Stimulated activated CD4-positive, alpha-beta T cell treated with anti-CD3 and anti-CD28 coated beads, Interleukin-12 subunit alpha, Interleukin-12 subunit beta, amount 100 ng/mL, for 24 hours (primary cell): ENCODE measurements around the gene USP37.

Experiments used
- DNase-seq, 2 experiments: peaks; one replicate each; pipeline ENCODE4 v3.0.0-alpha.2; 2020; ENCODE audit warnings: low read depth in 2 of 2

Gene USP37, protein sequence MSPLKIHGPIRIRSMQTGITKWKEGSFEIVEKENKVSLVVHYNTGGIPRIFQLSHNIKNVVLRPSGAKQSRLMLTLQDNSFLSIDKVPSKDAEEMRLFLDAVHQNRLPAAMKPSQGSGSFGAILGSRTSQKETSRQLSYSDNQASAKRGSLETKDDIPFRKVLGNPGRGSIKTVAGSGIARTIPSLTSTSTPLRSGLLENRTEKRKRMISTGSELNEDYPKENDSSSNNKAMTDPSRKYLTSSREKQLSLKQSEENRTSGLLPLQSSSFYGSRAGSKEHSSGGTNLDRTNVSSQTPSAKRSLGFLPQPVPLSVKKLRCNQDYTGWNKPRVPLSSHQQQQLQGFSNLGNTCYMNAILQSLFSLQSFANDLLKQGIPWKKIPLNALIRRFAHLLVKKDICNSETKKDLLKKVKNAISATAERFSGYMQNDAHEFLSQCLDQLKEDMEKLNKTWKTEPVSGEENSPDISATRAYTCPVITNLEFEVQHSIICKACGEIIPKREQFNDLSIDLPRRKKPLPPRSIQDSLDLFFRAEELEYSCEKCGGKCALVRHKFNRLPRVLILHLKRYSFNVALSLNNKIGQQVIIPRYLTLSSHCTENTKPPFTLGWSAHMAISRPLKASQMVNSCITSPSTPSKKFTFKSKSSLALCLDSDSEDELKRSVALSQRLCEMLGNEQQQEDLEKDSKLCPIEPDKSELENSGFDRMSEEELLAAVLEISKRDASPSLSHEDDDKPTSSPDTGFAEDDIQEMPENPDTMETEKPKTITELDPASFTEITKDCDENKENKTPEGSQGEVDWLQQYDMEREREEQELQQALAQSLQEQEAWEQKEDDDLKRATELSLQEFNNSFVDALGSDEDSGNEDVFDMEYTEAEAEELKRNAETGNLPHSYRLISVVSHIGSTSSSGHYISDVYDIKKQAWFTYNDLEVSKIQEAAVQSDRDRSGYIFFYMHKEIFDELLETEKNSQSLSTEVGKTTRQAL

DNA sequence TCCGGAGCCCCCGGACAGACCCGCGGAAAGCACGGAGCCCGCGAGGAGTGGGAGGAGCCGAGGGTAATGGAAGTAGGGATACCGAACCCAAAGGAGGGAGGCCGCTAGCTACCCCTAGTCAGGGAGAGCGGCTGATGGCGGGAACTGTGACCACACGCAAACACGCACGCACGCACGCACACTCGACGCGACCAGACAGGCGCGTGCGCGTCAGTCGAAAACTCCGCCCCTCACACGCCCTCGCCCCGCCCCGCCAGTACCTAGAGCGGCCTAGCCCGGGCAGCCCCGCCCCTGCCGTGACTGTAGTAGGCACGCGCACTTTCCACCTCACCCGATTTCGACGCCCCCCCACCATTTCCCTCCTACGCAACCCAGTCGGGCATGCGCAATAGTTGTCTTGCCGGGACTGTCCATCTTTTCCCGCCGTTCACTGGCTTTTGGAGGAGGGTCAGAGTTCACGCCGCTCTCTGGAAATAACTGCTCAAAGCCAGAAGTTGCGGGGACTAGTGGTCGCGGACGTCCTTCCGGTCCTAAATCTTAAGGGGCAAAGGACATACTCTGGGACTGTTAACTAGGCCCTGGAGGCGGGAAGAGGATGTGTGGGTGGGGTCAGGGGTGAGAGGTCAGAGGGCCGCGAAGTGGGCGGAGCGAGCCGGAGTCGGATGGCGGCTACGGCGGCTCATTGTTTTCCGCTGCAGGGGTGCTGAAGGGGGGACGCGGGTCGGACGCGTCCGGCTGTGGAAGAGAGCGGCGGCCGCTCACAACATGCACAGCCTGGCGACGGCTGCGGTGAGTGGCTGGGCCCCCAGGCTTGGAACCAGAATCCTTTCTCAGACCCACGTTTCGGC is at the start of gene USP37, which contains the start of gene CNOT9:
USP37 (minus strand) TSS at position 162 of the 848 bp plus-strand sequence. CDS start 9,698 bp downstream, outside the sequence.
CNOT9 (plus strand) TSS at position 650 of the 848 bp plus-strand sequence; CDS start at position 766, 116 bp downstream.
- peak; percentile 100 for DNase-seq

DNA sequence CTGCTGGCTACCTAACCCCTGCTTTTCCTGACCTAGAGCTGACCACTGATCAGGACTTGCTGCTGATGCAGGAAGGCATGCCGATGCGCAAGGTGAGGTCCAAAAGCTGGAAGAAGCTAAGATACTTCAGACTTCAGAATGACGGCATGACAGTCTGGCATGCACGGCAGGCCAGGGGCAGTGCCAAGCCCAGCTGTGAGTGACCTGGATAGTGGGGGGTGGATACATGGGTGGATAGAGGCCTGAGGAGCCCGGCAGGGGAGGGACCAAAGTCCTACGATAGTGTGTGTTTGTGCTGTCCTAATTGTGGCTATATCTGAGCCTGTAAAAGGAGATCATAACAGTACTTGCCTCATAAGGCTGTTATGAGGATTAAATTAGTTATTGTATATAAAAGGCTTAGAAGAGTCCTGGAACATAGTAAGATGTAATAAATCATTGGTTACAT is 47.7 kb upstream of the USP37 start:
- no peak for DNase-seq

DNA sequence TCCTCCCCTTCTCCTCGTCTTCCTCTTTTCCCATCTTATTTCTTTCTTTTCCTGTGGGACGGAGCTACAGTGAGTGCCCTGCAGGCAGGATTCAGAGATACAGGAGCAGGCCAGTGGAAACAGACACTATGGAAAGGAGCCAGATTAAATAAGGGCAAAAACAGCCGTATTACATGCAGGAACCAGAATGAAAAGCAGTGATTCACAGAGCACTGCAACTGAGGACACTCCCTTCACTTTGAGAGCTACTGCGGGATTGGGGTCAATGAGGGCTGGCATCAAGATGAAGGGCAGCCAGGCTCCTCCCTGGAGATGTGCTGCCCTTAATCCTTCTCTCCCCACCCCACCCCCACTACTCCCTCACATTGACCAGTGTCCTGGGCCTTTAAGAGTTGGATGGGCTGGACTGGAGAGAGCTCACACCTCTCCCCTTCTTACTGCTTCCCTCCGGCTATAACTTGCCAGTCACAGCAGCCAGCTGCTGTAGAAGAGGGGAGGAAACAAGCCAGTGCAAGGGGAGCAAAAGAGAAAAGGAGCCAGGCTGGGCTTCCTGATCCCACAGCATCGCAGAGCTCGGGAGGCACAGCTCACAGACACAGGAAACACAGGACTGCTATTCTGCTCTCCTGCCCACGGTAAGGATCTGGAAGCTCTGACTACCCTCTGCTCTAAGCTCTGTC is 39.4 kb upstream of the USP37 start, which contains the start of gene PLCD4:
PLCD4 (plus strand) TSS at position 464 of the 680 bp plus-strand sequence. CDS start 7,841 bp downstream, outside the sequence.
- no peak for DNase-seq

DNA sequence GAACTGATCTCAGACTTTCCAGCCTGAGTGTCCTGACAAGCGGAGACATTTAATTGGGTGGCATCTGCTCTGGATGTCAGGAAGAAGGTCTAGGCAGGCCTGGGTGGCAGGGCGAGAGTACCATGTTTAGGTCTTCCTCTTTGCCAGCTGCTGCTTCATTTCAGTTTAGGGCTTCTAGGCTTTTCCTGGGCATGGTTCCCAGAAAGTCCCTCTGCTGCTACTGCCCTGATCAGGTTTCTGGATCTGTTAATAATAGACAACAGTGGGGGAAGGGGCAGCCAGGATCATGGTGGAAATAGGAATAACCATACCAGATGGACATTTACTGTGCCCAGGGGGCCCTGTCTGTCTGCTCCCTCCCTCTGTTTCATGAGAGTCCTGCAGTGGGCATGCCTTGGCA is 37.3 kb upstream of the USP37 start:
- no peak for DNase-seq

DNA sequence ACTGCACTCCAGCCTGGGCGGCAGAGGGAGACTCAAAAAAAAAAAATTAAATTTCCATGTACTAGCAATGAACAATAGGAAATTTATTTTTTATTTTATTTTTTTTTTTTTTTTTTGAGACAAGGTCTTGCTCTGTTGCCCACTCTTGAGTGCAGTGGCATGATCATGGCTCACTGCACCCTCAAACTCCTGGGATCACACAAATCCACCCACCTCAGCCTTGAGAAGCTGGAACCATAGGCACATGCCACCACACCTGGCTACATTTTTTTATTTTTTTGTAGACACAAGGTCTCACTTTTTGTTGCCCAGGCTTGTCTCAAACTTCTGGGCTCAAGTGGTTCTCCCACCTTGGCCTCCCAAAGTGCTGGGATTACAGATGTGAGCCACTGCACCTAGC is 17.4 kb upstream of the USP37 start:
- no peak for DNase-seq

DNA sequence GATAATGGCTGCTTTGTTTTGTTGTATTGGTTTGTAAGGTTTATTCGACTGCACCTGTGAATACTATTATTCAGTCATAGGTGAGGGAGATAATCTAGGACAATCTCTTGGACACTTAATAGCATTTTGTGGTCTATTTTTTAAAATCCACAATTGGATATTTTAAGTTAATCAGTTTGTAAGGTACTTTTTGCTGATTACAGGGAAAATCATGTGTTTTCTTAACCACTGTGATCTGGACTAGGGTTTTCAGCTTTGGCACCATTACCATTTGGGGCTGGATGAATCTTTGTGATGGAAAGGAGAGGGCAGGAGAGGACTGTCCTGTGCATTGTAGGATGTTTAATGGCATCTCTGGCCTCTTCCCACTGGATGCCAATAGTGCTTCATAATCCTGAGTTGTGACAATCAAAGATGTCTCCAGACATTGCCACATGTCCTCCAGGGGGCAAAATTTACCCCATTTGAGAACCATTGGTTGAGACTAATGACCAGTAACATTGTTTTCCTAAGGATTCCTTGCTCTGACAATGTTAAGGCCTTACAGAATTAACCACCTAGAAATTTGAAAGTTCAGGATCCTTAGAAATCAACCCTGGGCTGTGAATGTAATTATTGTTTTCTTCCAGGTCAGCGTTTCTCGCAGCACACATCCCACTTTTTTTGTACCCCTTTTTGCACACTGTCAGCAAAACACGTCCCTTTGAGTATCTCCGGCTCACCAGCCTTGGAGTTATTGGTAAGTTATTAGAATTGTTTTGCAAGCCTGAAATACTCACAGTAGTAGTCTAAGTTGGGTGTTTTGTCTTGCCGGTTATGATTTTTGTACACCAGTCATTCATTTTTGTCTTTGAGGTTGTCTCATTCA is 16.1 kb upstream of the USP37 start:
- DNase-seq, result no peak

DNA sequence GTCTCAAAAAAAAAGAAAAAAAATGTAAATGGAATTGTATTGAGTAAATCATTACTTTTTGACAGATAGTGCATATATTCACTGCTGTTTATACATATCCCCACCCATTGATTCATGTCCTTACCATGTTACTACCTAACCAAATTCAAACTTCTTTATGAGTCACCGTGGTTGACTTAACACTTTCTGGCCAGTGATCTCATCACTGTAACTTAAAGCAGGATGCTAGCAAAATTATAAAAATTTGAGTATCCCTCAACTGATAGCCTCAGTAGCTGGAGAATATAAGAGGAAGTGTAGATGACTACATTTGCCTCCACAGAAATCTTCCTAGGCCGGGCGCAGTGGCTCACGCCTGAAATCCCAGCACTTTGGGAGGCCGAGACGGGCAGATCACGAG is 13.9 kb upstream of the USP37 start:
- no peak for DNase-seq

DNA sequence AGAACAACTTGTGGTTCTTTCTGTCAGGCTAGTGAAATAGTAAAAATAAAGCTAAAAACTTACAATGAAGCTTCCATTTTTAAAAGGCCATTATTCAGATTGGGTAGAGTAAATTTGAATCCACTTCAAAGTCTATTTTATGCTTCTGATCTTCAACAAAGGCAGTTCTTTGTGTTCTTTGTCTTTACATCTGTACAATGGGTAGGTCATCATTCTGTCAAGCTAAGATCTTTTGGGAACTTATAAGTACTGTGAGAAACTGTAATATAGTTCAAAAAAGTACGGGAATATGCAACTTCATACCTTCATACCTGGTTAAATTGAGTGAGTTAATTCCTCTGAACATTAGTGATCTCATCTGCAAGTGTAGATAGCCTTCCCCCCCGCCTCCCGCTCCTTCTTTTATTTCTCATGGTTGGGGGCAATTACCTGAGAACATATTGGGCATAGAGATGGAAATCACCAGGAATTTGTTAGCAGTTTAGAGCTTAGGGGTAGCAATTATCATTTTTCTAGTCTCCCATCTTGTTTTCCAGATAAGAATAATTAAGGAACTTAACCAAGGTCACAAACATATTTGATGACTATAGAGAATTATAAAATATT is 10.2 kb upstream of the USP37 start:
- no peak for DNase-seq

DNA sequence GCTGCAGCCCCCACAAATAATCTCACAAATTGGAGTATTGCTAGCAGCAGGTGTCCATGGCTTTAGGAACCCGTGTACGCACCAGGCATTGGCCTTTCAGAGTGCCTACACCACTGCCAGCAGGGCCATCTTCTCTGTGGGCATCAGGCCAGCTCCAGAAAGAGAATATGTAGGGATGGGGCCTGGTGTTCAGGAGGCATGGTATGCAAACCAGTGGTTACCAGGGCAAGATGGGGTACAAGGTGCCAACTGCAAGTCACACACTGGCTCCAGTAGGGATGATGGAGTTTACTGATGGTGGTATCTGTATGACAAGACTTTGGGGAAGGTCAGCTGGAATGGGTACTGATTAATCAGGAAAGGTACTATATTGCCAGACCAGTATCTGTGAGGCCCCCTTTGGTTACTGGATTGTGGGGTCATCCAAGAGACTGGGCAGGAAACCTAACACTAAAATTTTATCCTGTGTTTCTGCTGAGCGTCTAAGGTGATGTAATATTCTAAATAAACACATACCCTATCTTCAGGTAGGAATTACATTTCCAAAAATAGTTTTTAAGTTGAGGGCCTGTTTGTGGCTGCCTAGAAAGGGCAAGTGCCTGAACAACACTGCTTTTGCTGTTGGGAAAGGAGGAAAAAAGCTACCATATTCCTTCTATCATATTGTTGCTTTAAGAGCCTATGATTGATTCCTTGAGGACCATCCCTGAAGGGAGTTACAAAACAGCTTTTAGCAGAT is 9.5 kb upstream of the USP37 start:
- DNase-seq, result no peak

DNA sequence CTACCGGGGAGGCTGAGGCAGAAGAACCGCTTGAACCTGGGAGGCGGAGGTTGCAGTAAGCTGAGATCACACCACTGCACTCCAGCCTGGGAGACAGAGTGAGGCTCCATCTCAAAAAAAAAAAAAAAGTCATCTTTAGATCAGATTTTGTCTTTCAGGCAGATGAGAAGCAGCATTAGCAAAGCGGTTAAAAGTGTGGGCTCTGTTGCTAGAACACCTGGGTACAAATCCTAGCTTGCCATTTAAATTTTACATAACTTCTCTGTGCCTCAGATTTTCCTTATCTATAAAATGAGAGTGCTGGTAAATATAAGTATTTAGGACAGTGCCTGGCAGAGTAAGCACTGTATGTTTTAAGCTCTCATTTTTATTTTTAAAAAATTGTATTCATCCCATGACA is 8.7 kb upstream of the USP37 start:
- no peak for DNase-seq

DNA sequence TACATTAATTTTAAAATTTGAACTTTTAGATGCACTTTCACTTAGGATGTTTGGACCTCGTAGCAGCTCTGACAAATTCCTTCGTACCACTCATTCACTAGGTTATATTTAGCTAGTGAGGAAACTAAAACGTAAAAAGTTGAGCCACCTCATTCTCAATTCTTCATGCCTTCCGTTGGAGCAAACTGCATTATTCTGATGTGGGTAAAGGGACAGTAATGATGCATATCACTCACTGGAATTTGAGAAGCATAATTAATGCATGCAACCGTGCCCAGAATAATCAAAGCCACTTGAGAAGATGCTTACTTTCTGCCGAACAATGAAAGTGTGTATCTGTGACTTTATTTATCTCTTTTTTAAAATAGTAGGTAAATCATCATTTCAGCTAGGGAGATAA is 2.7 kb upstream of the USP37 start:
- no peak for DNase-seq

DNA sequence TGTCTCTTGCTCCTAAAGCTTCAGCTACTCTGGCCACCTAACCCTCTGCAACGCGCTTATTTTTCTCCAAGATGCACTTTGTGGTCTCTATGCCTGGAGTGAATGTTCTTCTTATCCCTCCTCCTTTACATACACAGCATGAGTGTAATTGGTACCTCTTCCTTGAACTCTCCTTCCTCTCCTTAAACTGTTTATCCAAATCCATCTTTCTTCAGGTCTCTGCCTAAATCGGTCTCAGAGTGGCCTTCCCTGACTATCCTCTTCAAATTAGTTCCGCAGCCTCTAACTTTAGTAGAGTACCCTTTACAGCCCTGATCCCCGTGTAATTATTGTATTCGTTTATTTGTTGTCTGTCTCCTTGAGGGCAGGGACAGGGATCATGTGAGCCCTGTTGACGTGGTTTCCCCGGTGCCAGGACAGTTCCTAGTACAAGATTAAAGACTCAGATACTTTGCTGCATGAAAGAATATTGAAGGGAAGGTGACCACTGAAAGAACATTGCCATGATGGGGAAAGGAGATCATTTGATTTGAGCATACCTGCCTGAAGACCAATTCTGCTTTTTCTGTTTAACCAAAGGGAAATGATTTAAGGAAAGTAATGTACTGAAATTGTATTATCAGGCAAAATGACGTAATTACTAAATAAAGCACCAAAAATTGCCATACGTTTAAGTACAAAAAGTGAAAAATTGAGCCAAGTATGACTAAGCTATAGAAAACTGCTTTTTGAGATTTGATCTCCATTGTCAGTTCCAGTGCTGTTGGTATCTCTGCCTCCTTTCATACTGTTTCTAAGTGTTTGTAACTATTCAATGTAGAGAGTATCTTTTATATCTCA is 1.7 kb upstream of the USP37 start:
- DNase-seq, result no peak

DNA sequence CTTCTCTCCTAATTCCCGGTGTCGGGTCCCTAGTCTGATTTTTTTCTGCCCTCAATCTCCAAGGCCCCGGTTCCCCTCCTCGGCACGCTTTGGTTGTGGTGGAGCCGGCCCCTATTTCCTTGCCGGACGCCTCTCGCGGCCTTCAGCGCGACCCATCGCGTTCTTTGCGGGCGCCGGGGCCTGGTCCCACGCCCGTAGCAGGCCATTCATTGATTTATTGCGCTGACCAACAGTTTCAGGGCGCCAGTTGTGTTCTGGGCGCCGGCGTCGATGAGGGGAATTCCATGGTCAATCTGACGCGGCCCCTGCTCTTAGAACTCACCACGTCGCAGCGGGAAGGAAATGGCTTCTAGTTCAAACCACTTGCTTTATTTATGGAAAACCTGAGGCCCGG is 884 bp upstream of the USP37 start:
- DNase-seq, result peak in 1 of 2 experiments; percentile 56

DNA sequence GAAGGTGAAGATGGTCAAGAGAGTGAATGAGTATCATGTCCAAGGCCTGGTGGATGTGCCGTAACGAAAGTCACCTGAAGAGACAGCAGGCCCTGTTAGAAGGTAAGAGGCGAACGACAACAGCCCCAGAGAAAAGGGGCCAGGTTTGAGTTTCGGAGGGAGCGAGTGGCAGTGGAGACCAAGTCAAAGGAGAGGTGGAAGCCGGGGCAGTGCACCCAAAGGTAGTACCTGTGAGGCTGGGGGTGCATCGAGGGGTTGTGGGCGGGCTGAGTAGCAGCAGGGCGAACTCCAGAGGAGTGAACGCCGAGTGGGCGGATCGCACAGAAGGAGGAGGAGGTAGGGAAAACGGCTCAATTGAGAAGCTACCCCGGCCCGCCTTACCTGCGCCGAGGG is 358 bp downstream of the USP37 start:
- peak in 1 of 2 experiments; percentile 61 for DNase-seq

DNA sequence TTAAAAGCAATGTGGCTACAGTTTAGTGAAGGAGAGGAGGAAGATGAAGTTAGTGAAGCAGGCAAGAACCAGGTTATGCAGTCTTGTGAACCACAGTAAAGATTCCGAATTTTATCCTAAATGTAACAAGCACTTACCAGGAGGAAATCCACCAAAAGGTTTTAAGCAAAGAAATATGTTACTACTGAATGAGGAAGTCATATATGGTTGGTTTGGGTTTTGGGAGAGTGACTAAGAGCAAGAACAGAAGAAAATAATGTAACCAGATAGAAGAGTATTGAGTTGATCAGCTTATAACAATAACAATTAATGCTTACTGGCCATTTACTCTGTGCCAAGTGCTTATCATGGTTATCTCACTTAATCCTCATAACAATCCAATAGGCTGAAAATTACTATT is 1.9 kb downstream of the USP37 start:
- no peak for DNase-seq

DNA sequence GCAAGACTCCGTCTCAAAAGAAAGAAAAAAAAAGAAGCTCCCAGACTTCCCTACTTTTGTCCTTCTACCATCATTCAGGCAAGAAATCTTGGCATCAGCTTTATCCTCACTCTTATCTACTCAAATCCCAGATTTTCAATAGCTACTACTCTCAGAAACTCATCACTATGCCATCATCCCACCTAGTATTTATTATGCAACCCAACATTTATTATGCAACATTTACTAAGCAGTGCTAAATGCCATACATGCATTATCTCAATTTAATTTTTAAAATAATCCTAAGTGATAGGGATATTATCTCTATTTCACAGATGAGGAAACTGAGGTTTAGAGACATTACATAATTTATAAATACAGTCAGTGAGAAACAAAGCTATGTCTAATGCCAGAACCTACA is 4.1 kb downstream of the USP37 start:
- no peak for DNase-seq

DNA sequence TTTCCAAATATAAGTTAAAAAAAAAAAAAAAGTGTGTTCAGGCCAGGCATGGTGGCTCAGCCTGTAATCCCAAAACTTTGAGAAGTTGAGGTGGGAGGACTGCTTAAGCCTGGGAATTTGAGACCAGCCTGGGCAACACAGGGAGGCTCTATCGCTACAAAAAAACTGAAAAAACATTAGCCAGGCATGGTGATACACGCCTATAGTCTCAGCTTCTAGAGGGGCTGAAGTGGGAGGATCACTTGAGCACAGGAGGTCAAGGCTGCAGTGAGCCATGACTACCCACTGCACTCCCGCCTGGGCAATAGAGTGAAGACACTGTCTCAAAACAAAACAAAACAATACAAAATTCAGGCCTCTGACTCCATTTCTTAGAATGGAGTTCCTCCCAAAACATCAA is 9.2 kb downstream of the USP37 start:
- DNase-seq, result no peak

DNA sequence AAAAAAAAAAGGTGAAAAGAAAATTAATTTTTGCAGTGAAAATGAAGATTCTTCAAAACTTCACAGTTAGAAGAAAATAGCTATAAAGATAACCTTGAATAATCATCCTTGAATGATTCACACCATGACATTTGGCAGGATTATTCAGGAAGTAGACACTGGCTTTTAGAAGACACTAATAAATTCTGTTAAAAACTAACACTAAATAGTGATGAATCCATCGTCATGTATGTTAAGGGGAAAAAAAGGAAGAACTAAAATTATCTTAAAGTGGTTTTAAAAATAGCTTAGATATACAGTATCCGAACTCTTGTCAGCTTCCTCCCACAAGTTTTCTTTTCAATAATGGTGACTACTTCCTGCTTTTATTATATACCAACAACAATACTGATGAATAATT is 10.2 kb downstream of the USP37 start:
- DNase-seq, result no peak
